HepG2 (cell line): ENCODE measurements around the gene PANK4. TPM values are rescaled to one million over a fixed set of nuclear protein-coding genes. Genes with fewer than 3 reads are reported as not detected.

Source experiments
- ATF5 ChIP-seq: sonication (generic); formaldehyde crosslinking; IDR thresholded peaks from 2 replicates; pipeline ENCODE4 v1.4.0; 2020; ENCODE audit warnings: mild to moderate bottlenecking, low read depth, missing genetic modification reagents
- CAMTA2 ChIP-seq: sonication (generic); formaldehyde crosslinking; IDR thresholded peaks from 2 replicates; pipeline ENCODE4 v1.4.0; 2020; ENCODE audit warnings: mild to moderate bottlenecking, missing genetic modification reagents, borderline replicate concordance
- DMTF1 ChIP-seq: sonication (generic); formaldehyde crosslinking; IDR thresholded peaks from 2 replicates; pipeline ENCODE4 v1.4.0; 2020; ENCODE audit warnings: mild to moderate bottlenecking, missing genetic modification reagents
- DPF2 ChIP-seq: sonication (generic); formaldehyde crosslinking; IDR thresholded peaks from 2 replicates; pipeline ENCODE4 v1.4.0; 2020; ENCODE audit warnings: mild to moderate bottlenecking, low read depth, missing genetic modification reagents, borderline replicate concordance
- ELF4 ChIP-seq: sonication (generic); formaldehyde crosslinking; IDR thresholded peaks from 2 replicates; pipeline ENCODE4 v1.5.0; 2020; ENCODE audit warnings: missing genetic modification reagents, mild to moderate bottlenecking, moderate library complexity, borderline replicate concordance
- KLF16 ChIP-seq, 2 experiments: sonication (generic) in 1 of 2; formaldehyde crosslinking in 1 of 2; IDR thresholded peaks; 2 replicates each; pipeline versions ENCODE4 v1.6.1 to v1.8.0; 2016 to 2023; ENCODE audit warnings: missing genetic modification reagents in 2 of 2, missing compliant biosample characterization in 1 of 2
- KLF6 ChIP-seq: IDR thresholded peaks from 2 replicates; pipeline ENCODE4 v1.8.0; 2016; ENCODE audit warnings: missing biosample characterization, missing genetic modification reagents
- NCOA2 ChIP-seq: sonication (generic); formaldehyde crosslinking; IDR thresholded peaks from 2 replicates; pipeline ENCODE4 v1.8.0; 2022; ENCODE audit warnings: inconsistent platforms
- PAF1 ChIP-seq: IDR thresholded peaks from 2 replicates; pipeline ENCODE4 v1.6.1; 2016; ENCODE audit warnings: missing genetic modification reagents, missing compliant biosample characterization
- PHF21A ChIP-seq: sonication (generic); formaldehyde crosslinking; IDR thresholded peaks from 2 replicates; pipeline ENCODE4 v1.5.0; 2020; ENCODE audit warnings: mild to moderate bottlenecking, missing genetic modification reagents
- SMAD9 ChIP-seq: sonication (generic); formaldehyde crosslinking; IDR thresholded peaks from 2 replicates; pipeline ENCODE4 v1.5.1; 2020; ENCODE audit warnings: mild to moderate bottlenecking, missing genetic modification reagents
- SUZ12 ChIP-seq: fragments of 150-350 bp; IDR thresholded peaks from 2 replicates; pipeline ENCODE4 v1.6.1; 2014; ENCODE audit warnings: low read depth, low read length
- ZMAT3 ChIP-seq: sonication (generic); formaldehyde crosslinking; conservative IDR thresholded peaks from 2 replicates; pipeline ENCODE4 v1.7.0; 2021; ENCODE audit warnings: missing genetic modification reagents
- ZNF496 ChIP-seq: sonication (generic); formaldehyde crosslinking; IDR thresholded peaks from 2 replicates; pipeline ENCODE4 v1.8.1; 2023; ENCODE audit warnings: mild to moderate bottlenecking, moderate library complexity, missing genetic modification reagents; ENCODE audit not compliant: insufficient replicate concordance
- ZNF513 ChIP-seq: sonication (generic); formaldehyde crosslinking; conservative IDR thresholded peaks from 2 replicates; pipeline ENCODE4 v1.5.0; 2020; ENCODE audit warnings: missing genetic modification reagents
- ZNF672 ChIP-seq: sonication (generic); formaldehyde crosslinking; IDR thresholded peaks from 2 replicates; pipeline ENCODE4 v1.8.1; 2022; ENCODE audit warnings: missing genetic modification reagents
- ZNF703 ChIP-seq: sonication (generic); formaldehyde crosslinking; IDR thresholded peaks from 2 replicates; pipeline ENCODE4 v1.5.1; 2020; ENCODE audit warnings: missing genetic modification reagents, mild to moderate bottlenecking, moderate library complexity, borderline replicate concordance
- ZNF75D ChIP-seq: sonication (generic); formaldehyde crosslinking; IDR thresholded peaks from 2 replicates; pipeline ENCODE4 v1.8.1; 2023; ENCODE audit warnings: missing genetic modification reagents, mild to moderate bottlenecking, borderline replicate concordance
- ZSCAN12 ChIP-seq: sonication (generic); formaldehyde crosslinking; IDR thresholded peaks from 2 replicates; pipeline ENCODE4 v1.9.0; 2021; ENCODE audit warnings: mild to moderate bottlenecking, missing genetic modification reagents
- polyA plus RNA-seq, 8 experiments: library from polyadenylated mRNA; depleted of rRNA in 3 of 8; stranded (reverse) in 7 of 8; unstranded in 1 of 8; fragments of >200 nt; fragmentation: Illumina TruSeq in 4 of 8; extraction: Trizol in 4 of 8; gene quantifications; 2 replicates each; pipeline versions ENCODE4 v1.2.1 to v1.2.3, GENCODE V29; 2011 to 2016; ENCODE audit warnings: low read depth in 4 of 8, missing spikeins in 1 of 8, mixed read lengths in 1 of 8; ENCODE audit not compliant: insufficient read depth in 1 of 8
- total RNA-seq, 5 experiments: library from RNA; depleted of rRNA; stranded (reverse); fragments of >200 nt; fragmentation: Illumina TruSeq; extraction: Trizol; gene quantifications; 2 replicates each; pipeline ENCODE4 v1.2.3, GENCODE V29; 2016; ENCODE audit warnings: low read depth in 1 of 5
- TF ChIP-seq, protein P1 (sequence below): sonication (generic); formaldehyde crosslinking; IDR thresholded peaks from 2 replicates; pipeline ENCODE4 v1.8.0; 2022; ENCODE audit warnings: mild to moderate bottlenecking, missing genetic modification reagents, moderate library complexity
- TF ChIP-seq, protein P2 (sequence below): sonication (generic); formaldehyde crosslinking; IDR thresholded peaks from 2 replicates; pipeline ENCODE4 v1.4.0; 2020; ENCODE audit warnings: missing genetic modification reagents
- TF ChIP-seq, protein P3 (sequence below): fragments of 450-650 bp; IDR thresholded peaks from 2 replicates; pipeline ENCODE4 v1.6.1; 2017

PANK4 gene
- total and polyA plus RNA-seq, 2 of the 13 experiments (the other 11 are each of a cell fraction or from before 2014, with no cell fraction given): 17.4 to 19.3 TPM

DNA sequence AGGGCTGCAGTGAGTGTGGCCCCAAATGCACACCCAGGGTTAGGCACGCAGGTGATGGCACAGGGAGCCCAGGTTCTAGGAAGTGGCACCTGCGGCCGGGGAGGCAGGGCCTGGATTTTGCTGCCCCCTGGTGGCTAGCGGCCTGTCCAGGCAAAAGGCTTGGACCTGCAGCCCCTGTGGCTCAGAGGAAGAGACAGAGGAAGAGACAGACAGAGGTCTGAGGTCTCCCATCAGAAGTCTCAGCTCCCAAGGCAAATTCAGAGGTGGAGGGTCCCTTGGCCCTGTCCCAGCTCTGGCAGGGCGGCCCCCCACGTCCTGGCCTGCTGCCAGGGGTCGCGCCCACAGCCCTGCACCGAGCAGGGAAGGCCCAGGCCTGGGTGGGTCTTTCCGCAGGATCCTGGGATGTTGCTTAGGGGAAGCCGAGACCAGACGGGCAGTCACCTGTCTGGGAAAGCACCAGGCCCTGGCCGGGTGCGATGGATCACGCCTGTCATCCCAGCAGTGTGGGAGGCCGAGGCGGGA lies 21.7 kb upstream of the PANK4 start (continued):
- TF ChIP-seq ZNF496 (CRISPR knock-in tag) (no peak), DPF2 (CRISPR knock-in tag) (no peak), ZNF513 (CRISPR knock-in tag) (no peak), NCOA2 (CRISPR knock-in tag) (no peak), DMTF1 (CRISPR knock-in tag) (no peak), ZMAT3 (CRISPR knock-in tag) (no peak), KLF6 (CRISPR knock-in tag) (no peak), ELF4 (no peak), ZSCAN12 (no peak), SMAD9 (no peak), SUZ12 (no peak), KLF16 (CRISPR knock-in tag; IDR thresholded peaks at IDR 0.05) (no peak), ZNF75D (CRISPR knock-in tag) (no peak), PHF21A (CRISPR knock-in tag) (peak; percentile 28; the same call in 1 of the 2 replicates), CAMTA2 (no peak), ZNF703 (CRISPR knock-in tag) (no peak), ZNF672 (no peak), ATF5 (CRISPR knock-in tag) (no peak), PAF1 (no peak)
- TF ChIP-seq, protein P1, sequence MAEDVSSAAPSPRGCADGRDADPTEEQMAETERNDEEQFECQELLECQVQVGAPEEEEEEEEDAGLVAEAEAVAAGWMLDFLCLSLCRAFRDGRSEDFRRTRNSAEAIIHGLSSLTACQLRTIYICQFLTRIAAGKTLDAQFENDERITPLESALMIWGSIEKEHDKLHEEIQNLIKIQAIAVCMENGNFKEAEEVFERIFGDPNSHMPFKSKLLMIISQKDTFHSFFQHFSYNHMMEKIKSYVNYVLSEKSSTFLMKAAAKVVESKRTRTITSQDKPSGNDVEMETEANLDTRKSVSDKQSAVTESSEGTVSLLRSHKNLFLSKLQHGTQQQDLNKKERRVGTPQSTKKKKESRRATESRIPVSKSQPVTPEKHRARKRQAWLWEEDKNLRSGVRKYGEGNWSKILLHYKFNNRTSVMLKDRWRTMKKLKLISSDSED (CRISPR knock-in tag): no peak
- TF ChIP-seq, protein P2, sequence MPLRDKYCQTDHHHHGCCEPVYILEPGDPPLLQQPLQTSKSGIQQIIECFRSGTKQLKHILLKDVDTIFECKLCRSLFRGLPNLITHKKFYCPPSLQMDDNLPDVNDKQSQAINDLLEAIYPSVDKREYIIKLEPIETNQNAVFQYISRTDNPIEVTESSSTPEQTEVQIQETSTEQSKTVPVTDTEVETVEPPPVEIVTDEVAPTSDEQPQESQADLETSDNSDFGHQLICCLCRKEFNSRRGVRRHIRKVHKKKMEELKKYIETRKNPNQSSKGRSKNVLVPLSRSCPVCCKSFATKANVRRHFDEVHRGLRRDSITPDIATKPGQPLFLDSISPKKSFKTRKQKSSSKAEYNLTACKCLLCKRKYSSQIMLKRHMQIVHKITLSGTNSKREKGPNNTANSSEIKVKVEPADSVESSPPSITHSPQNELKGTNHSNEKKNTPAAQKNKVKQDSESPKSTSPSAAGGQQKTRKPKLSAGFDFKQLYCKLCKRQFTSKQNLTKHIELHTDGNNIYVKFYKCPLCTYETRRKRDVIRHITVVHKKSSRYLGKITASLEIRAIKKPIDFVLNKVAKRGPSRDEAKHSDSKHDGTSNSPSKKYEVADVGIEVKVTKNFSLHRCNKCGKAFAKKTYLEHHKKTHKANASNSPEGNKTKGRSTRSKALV (CRISPR knock-in tag): no peak
- TF ChIP-seq, protein P3, sequence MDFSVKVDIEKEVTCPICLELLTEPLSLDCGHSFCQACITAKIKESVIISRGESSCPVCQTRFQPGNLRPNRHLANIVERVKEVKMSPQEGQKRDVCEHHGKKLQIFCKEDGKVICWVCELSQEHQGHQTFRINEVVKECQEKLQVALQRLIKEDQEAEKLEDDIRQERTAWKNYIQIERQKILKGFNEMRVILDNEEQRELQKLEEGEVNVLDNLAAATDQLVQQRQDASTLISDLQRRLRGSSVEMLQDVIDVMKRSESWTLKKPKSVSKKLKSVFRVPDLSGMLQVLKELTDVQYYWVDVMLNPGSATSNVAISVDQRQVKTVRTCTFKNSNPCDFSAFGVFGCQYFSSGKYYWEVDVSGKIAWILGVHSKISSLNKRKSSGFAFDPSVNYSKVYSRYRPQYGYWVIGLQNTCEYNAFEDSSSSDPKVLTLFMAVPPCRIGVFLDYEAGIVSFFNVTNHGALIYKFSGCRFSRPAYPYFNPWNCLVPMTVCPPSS: no peak
